Astrocyte (in vitro differentiated cells and primary cell): ENCODE results near the gene ARAP2.

Experiments used
- EZH2 ChIP-seq: IDR thresholded peaks from 2 replicates; pipeline ENCODE4 v1.6.1; 2012; ENCODE audit warnings: mild to moderate bottlenecking, low read length, inconsistent platforms; ENCODE audit not compliant: insufficient read depth
- TF ChIP-seq, protein P1 (sequence below): IDR thresholded peaks from 2 replicates; pipeline ENCODE4 v1.5.1; 2011; ENCODE audit warnings: low read depth, mild to moderate bottlenecking, inconsistent platforms, low read length, moderate library complexity; ENCODE audit not compliant: insufficient read depth

DNA sequence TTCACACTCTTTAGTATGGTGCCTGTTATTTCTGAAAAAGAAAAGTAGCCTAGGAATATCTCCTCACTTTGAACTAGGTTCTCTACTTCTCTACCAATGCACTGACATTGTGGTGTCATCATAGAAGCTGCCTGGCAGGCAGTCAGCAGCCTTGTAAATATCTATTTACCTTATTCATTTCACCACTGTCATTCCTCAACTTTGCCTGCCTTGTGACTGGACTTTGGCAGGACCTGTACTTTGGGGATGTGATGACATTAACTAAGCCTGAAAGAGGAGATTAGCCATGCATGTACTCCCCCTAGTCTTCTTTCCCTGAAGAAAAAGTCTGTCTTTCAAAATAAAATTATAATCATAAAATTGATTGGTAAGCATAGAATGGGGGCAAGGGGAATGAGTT is 207.2 kb downstream of the ARAP2 start:
- TF ChIP-seq, protein P1, sequence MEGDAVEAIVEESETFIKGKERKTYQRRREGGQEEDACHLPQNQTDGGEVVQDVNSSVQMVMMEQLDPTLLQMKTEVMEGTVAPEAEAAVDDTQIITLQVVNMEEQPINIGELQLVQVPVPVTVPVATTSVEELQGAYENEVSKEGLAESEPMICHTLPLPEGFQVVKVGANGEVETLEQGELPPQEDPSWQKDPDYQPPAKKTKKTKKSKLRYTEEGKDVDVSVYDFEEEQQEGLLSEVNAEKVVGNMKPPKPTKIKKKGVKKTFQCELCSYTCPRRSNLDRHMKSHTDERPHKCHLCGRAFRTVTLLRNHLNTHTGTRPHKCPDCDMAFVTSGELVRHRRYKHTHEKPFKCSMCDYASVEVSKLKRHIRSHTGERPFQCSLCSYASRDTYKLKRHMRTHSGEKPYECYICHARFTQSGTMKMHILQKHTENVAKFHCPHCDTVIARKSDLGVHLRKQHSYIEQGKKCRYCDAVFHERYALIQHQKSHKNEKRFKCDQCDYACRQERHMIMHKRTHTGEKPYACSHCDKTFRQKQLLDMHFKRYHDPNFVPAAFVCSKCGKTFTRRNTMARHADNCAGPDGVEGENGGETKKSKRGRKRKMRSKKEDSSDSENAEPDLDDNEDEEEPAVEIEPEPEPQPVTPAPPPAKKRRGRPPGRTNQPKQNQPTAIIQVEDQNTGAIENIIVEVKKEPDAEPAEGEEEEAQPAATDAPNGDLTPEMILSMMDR: no peak
- TF ChIP-seq EZH2: no peak
